HG03159 (cell line): Measurements from ENCODE around the gene CDH4.
"Not testable (repeated sequence)": the region's sequence is repeated elsewhere in the genome, so short reads cannot be mapped to it uniquely, and the experiment has no call there.

Source experiments
- ATAC-seq: cut with Tn5 transposase; IDR thresholded peaks from one replicate; pipeline ENCODE4 v1.9.1; 2021; ENCODE audit warnings: mild to moderate bottlenecking, moderate library complexity; ENCODE audit not compliant: unreplicated experiment

Gene CDH4

GRCh38 chr20:61408951-61409740 is 157.1 kb downstream of the CDH4 start:
- no peak for ATAC-seq

GRCh38 chr20:61411743-61412142 is 159.7 kb downstream of the CDH4 start:
- ATAC-seq: no peak

- ATAC-seq: no peak
Observed at GRCh38 chr20:61413752-61414151, 161.7 kb downstream of the CDH4 start.

- no peak for ATAC-seq
Observed at GRCh38 chr20:61414455-61414991, 162.5 kb downstream of the CDH4 start.

- no peak for ATAC-seq
Observed at GRCh38 chr20:61416546-61416945, 164.5 kb downstream of the CDH4 start.

- ATAC-seq: no peak
Observed at GRCh38 chr20:61417221-61417941, 165.3 kb downstream of the CDH4 start.

GRCh38 chr20:61419010-61419409 is 166.9 kb downstream of the CDH4 start:
- no peak for ATAC-seq

GRCh38 chr20:61419501-61419900 is 167.4 kb downstream of the CDH4 start:
- ATAC-seq: no peak

- no peak for ATAC-seq
Observed at GRCh38 chr20:61420056-61420455, 168.0 kb downstream of the CDH4 start.

GRCh38 chr20:61420781-61421180 is 168.7 kb downstream of the CDH4 start:
- no peak for ATAC-seq

- no peak for ATAC-seq
Observed at GRCh38 chr20:61422636-61423425, 170.8 kb downstream of the CDH4 start.

- ATAC-seq: no peak
Observed at GRCh38 chr20:61424011-61424627, 172.1 kb downstream of the CDH4 start.

- ATAC-seq: no peak
Observed at GRCh38 chr20:61424628-61425420, 172.8 kb downstream of the CDH4 start.

- ATAC-seq: not testable (repeated sequence)
Observed at GRCh38 chr20:61425541-61425991, 173.5 kb downstream of the CDH4 start.

GRCh38 chr20:61426352-61426751 is 174.3 kb downstream of the CDH4 start:
- no peak for ATAC-seq

GRCh38 chr20:61429458-61430227 is 177.6 kb downstream of the CDH4 start:
- no peak for ATAC-seq

GRCh38 chr20:61430228-61430624 is 178.2 kb downstream of the CDH4 start:
- no peak for ATAC-seq

- no peak for ATAC-seq
Observed at GRCh38 chr20:61433176-61433575, 181.1 kb downstream of the CDH4 start.

- no peak for ATAC-seq
Observed at GRCh38 chr20:61433816-61434215, 181.8 kb downstream of the CDH4 start.
